ENCODE results near the gene OR1L8. TPM values are rescaled to one million over a fixed set of nuclear protein-coding genes. Genes with fewer than 3 reads are reported as not detected.

OR1L8 gene
- total RNA-seq, 1 experiment from 2014 or later = not detected

DNA sequence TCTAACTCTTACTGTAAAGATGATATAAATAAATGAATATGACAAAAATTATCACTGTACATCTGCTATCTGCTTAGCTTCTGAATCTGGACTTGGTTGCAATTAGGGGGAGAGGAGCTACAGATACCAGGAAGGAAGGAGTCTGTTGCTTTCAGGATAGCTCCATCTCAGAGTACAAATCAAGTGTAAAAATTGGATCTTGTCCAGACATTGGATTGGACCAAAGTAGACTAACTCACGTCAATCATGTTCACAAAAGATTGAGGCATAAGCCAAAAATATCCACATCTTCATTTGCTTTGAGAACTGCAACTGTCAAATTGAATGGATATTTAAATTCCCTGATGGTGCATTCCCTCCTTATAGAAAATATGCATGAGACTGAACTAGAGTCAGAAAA lies 22.5 kb upstream of the OR1L8 start:
- peaks cover 2 to 17% (median 3%) of the 10 kb centered on the region in 3 experiments; a peak in 5 of 7 replicates for H3K36me3 Mint-ChIP-seq (ENCODE audit: insufficient read depth in 1 of 3, low read depth in 3 of 3)
- no peak overlapping the region for H3K4me3 Mint-ChIP-seq
- H3K27me3 Mint-ChIP-seq (ENCODE audit: low read depth) = 0 out of 2 replicates have a peak, but pooled peaks cover 1% of the 10 kb centered on the region
- no peak overlapping the region for H3K56ac ChIP-seq (ENCODE audit: insufficient read length, low read depth, low read length)
- H3K4me1 Mint-ChIP-seq = no peaks in the 10 kb centered on the region
- peaks cover 79 to 92% of the 10 kb centered on the region in 2 experiments for H3K9me3 Mint-ChIP-seq
- no peak overlapping the region for H4K91ac ChIP-seq (ENCODE audit: insufficient read length, low read depth, low read length)
- no peak overlapping the region for H3T11ph ChIP-seq (ENCODE audit: low read length)
- H3K79me1 ChIP-seq (ENCODE audit: insufficient read depth, low read depth, low read length, poor library complexity, severe bottlenecking) = no peaks in the 10 kb centered on the region
- H3K23me2 ChIP-seq (ENCODE audit: insufficient read length, low read depth, low read length, poor library complexity, severe bottlenecking) = no peaks in the 10 kb centered on the region
- no peak overlapping the region for H3K14ac ChIP-seq (ENCODE audit: insufficient read depth, low read length)
- WGBS (ENCODE audit: extremely low coverage, insufficient read length, low lambda C conversion rate) = no CpG with 5 or more reads among the region's 1 CpG
- H2BK5ac ChIP-seq (ENCODE audit: insufficient read length, low read length) = no peak overlapping the region
- no peak overlapping the region for H4K5ac ChIP-seq (ENCODE audit: insufficient read length, low read depth, low read length)
- no peaks in the 10 kb centered on the region for H3K79me2 ChIP-seq (ENCODE audit: insufficient read depth, low read length)
- H3K4me2 ChIP-seq (ENCODE audit: insufficient read depth, insufficient read length, low read length) = no peak overlapping the region
- no peaks in the 10 kb centered on the region for H3K27me3 ChIP-seq (ENCODE audit: insufficient read depth, low read length)
- no peak overlapping the region for H2BK12ac ChIP-seq (ENCODE audit: insufficient read length, low read depth, low read length)
- TF ChIP-seq CTCF (conservative IDR thresholded peaks at IDR 0.05) = no peak
- H2BK20ac ChIP-seq (ENCODE audit: low read depth, low read length, poor library complexity, severe bottlenecking) = no peak overlapping the region
- no peak overlapping the region for H3K9ac ChIP-seq (ENCODE audit: extremely low read depth, insufficient read length, low read length)
- H3K4ac ChIP-seq (ENCODE audit: low read depth, low read length) = no peak overlapping the region
- H2BK15ac ChIP-seq (ENCODE audit: low read depth, low read length) = no peak overlapping the region
- no peak overlapping the region for H2AFZ ChIP-seq (ENCODE audit: low read length)
- H3K27ac Mint-ChIP-seq = no peak overlapping the region
- no peak for DNase-seq
- H3K23ac ChIP-seq (ENCODE audit: insufficient read length, low read depth, low read length) = no peak overlapping the region
- H4K8ac ChIP-seq (replicated peaks; ENCODE audit: insufficient read length, low read depth, low read length) = no peak overlapping the region
- H3K4me1 ChIP-seq (ENCODE audit: insufficient read depth, low read length) = no peaks in the 10 kb centered on the region
- peaks cover 68% of the 10 kb centered on the region for H3K9me3 ChIP-seq (ENCODE audit: control insufficient read depth, low read depth, low read length)
- H4K20me1 ChIP-seq (ENCODE audit: control insufficient read depth, insufficient read depth, insufficient read length) = no peaks in the 10 kb centered on the region
- no peak overlapping the region for H2AK5ac ChIP-seq (ENCODE audit: insufficient read length, low read length)
- no peak overlapping the region for H2BK120ac ChIP-seq (ENCODE audit: low read depth, low read length, poor library complexity, severe bottlenecking)
- no peak overlapping the region for H3K27ac ChIP-seq (ENCODE audit: insufficient read length, low read depth, low read length)
- no peak overlapping the region for H3K18ac ChIP-seq (ENCODE audit: insufficient read length, low read depth, low read length)

Data from H9 (cell line).